Measurements from ENCODE around the gene PBOV1. TPM values are rescaled to one million over a fixed set of nuclear protein-coding genes. Genes with fewer than 3 reads are reported as not detected.

PBOV1 gene
- polyA plus RNA-seq (ENCODE audit: insufficient read length in 3 of 3) = under 1 TPM in 1 of 3 donors, not detected in 2; 0.10 TPM

- no peak for DNase-seq (ENCODE audit: low read depth in 3 of 3, low spot score in 2 of 3)
Measured at GRCh38 chr6:138218449-138218848, at the start of gene PBOV1. PBOV1 (minus strand) TSS chr6:138218491; CDS start chr6:138218395, 96 bp downstream.

- DNase-seq (ENCODE audit: low read depth in 3 of 3, low spot score in 2 of 3) = no peak
Measured at GRCh38 chr6:138266095-138266494, 47.8 kb upstream of the PBOV1 start.

GRCh38 chr6:138264372-138264880 lies 46.1 kb upstream of the PBOV1 start:
- no peak for DNase-seq (ENCODE audit: low read depth in 3 of 3, low spot score in 2 of 3)

DNA sequence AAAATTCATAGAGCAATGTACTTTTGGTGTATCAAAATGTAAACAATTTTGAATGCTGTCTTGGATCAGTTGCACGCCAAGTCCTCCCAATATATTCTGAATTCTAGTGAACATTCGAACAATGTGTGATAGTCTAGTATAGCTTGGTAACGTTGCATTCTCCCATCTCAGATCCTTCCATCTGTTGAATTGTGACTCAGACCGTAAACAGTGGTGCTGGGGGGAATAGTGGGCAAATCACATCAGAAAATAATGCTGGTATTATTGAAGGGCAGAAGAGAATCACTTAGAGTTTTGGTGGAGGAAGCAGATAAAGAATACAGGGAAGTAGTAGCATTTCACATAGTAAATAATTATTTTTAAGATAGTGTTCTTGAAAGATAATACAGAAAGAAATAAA lies 45.7 kb upstream of the PBOV1 start:
- DNase-seq (ENCODE audit: low read depth in 3 of 3, low spot score in 2 of 3) = no peak

DNA sequence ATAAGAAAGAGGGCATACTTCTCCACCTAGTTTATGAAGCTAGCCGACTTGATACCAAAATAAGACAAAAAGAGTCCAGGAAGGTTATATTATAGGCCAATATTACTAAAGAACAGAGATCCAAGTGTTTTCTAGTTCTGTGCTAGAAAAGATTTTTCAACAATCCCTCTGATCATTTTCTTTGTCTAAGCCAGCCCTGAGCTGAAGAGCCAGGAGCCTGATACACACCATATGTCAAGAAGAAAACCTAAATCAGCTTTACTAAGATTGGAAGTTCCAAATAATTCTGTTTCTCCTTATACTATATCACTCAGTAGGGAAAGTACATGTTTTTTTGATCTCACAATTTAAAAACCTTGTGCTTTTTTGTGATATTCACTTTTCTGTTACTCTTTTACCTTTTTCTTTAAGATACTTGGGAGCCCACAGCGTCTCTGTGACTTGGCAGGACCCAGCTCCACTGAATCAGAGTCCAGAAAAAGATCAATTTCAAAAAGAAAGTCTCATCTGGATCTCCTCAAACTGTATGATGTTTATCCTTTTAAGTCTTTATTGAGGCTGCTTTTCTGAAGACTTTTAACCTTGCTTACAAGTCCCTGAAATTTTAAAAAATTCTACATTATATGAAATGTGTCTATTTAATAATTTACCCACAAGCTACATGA lies 43.0 kb upstream of the PBOV1 start:
- DNase-seq (ENCODE audit: low read depth in 3 of 3, low spot score in 2 of 3) = no peak

GRCh38 chr6:138258991-138259390 lies 40.7 kb upstream of the PBOV1 start:
- DNase-seq (ENCODE audit: low read depth in 3 of 3, low spot score in 2 of 3) = no peak

DNA sequence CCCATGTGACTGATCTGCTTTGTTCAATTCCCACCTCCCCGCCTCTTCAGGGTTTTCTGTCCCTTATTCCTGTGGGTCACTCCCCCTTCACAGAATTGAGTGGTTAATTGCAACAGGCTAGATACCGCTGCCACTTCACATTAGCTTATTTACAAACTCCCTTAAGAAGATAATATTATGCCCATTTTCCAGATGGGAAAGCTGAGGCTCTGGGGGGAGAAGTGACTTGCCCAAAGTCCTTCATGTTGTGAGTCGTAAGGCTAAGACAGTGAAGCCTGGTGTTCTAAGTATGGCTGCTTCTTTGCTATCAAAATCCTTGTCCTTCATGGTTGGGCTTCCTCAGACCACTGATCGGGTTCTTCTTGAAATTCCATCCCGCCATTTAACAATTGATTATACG lies 39.9 kb upstream of the PBOV1 start:
- no peak for DNase-seq (ENCODE audit: low read depth in 3 of 3, low spot score in 2 of 3)

DNA sequence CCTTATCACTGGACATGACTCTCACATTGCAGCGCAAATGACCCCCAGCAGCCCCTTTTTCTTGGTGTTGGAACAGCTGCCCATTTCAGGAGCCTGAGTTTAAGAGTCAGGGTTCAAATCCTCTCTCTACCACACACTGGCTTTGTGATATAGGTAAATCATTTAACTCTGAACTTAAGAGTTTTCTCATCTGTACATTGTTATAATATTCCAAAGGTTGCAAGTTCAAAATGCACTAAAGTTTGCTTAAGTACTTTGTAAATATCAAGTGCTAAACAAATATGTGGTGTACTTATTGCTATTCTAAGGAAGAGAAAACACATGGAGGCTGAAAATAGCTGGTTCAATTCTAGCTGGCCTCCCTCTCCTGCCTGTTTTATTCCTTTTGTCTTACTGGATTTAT lies 39.3 kb upstream of the PBOV1 start:
- DNase-seq (ENCODE audit: low read depth in 3 of 3, low spot score in 2 of 3) = no peak

DNA sequence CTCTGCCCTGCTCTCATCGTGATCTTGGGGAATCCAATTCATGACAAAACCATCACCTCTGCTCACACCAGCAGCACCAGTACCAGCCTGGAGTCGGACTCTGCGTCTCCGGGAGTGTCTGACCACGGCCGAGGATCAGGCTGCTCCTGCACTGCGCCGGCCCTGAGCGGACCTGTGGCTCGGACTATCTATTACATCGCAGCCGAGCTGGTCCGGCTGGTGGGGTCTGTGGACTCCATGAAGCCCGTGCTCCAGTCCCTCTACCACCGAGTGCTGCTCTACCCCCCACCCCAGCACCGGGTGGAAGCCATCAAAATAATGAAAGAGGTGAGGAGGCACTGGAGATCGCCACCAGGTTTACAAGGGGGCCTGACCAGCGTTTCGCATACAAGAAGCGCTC lies 37.2 kb upstream of the PBOV1 start:
- DNase-seq (ENCODE audit: low read depth in 3 of 3, low spot score in 2 of 3) = no peak

DNA sequence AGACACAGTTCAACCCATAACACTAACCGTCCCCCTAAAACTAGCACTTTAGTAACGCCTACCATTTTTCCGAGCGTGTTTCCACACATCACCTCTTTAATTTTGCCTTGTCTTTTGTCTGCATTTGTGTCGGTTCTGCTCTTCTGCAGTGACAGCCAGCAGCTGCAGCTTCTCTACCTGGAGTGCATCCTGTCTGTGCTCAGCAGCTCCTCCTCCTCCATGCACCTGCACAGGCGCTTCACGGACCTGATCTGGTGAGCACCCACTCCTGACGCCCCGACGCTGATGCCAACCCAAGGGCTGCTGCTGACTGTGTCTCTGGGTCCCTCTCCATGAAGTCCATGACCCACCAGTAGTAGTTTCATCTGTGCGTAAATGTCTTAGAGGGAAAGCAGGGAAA lies 35.4 kb upstream of the PBOV1 start:
- DNase-seq (ENCODE audit: low read depth in 3 of 3, low spot score in 2 of 3) = no peak

DNA sequence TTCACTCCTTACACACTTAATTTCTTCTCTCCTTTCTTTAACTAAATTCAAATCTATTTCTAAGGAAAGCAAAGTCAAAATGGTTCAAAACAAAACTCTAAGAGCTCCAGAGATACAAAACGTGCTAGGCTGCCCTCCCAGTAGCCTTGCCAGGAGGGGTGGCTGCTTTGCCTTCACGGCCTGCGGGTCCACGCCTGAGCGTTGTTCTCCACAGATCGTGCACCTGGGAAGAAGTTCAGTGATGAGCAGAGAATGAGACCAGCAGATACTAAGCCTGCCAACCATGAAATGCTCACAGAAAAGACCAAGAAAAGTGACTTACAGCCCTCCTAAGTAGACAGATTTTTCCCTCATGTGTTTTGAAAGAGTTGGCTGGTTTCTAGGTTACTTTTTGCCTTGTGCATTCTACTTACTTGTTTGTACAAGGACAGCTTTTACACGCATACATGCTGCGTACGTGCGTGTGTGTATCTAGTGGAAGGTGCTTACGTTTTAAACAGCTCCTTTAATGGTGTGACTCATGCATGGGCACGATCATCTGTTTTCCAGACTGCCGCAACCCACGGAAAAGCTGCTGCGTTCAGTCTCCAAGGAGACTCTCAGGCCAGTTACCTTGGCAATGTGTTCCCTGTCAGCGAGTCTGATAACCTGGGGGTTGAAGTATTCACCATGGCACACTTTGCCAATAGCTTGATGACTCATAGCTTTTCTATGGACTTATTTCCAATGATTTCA lies 32.4 kb upstream of the PBOV1 start:
- no peak for DNase-seq (ENCODE audit: low read depth in 3 of 3, low spot score in 2 of 3)

GRCh38 chr6:138250053-138250452 lies 31.8 kb upstream of the PBOV1 start:
- DNase-seq (ENCODE audit: low read depth in 3 of 3, low spot score in 2 of 3) = no peak

GRCh38 chr6:138248878-138249277 lies 30.6 kb upstream of the PBOV1 start:
- DNase-seq (ENCODE audit: low read depth in 3 of 3, low spot score in 2 of 3) = no peak

- no peak for DNase-seq (ENCODE audit: low read depth in 3 of 3, low spot score in 2 of 3)
Measured at GRCh38 chr6:138248011-138248410, 29.7 kb upstream of the PBOV1 start.

DNA sequence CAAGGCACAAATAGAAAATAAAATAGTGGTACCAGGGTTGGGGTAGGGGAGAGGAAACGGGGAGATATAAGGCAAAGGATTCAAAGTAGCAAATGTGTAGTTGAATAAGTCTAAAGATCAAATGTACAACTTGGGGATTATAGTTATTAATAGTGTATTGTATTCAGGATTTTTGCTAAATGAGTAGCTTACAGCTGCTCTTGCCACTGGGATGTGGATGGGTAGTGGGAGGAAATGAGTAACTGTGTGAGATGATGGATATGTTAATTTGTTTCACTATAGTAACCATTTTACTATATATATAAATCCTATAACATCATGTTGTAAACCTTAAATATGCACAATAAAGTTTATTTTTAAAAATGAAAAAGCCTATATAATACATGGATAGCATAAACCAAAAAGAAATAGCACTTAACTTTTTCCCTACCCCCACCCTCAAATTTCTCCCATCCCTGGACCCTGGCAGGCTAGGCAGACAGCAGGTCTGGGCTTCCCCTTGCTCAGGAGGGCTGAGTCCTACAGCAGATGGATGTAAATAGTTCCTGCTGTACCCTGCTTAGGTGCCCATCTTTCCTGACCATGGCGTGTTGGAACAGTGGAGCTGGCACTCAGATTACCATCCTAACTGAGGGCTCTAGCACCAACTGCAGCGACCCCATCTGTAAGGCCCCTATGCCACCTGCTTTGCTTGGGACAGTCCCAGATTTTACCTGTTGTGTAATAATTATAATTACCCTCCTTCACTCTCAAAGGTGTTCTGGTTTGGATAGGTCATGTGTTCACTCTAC lies 28.6 kb upstream of the PBOV1 start:
- DNase-seq (ENCODE audit: low read depth in 3 of 3, low spot score in 2 of 3) = no peak

GRCh38 chr6:138245751-138246150 lies 27.5 kb upstream of the PBOV1 start:
- no peak for DNase-seq (ENCODE audit: low read depth in 3 of 3, low spot score in 2 of 3)

- no peak for DNase-seq (ENCODE audit: low read depth in 3 of 3, low spot score in 2 of 3)
Measured at GRCh38 chr6:138242987-138243592, 24.8 kb upstream of the PBOV1 start.

- DNase-seq (ENCODE audit: low read depth in 3 of 3, low spot score in 2 of 3) = no peak
Measured at GRCh38 chr6:138241934-138242333, 23.6 kb upstream of the PBOV1 start.

DNA sequence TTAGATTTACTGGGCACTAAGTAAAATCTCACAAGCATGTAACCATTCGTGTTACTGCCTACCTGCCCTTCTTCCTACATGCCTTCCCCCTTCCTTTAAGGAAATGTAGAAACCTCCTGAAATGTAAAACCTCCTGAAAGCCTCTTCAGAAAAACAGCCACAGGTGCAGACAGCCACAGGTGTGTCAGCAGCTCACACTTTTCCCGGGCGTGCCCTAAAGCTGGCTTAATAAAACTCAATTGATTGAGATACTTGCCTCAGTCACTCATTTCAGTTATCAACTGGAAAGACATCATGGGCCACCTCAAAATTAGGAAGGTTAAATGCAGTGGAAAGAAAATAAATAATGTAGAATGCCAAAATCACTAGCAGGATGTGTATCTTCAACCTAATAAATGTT lies 23.1 kb upstream of the PBOV1 start:
- no peak for DNase-seq (ENCODE audit: low read depth in 3 of 3, low spot score in 2 of 3)

DNA sequence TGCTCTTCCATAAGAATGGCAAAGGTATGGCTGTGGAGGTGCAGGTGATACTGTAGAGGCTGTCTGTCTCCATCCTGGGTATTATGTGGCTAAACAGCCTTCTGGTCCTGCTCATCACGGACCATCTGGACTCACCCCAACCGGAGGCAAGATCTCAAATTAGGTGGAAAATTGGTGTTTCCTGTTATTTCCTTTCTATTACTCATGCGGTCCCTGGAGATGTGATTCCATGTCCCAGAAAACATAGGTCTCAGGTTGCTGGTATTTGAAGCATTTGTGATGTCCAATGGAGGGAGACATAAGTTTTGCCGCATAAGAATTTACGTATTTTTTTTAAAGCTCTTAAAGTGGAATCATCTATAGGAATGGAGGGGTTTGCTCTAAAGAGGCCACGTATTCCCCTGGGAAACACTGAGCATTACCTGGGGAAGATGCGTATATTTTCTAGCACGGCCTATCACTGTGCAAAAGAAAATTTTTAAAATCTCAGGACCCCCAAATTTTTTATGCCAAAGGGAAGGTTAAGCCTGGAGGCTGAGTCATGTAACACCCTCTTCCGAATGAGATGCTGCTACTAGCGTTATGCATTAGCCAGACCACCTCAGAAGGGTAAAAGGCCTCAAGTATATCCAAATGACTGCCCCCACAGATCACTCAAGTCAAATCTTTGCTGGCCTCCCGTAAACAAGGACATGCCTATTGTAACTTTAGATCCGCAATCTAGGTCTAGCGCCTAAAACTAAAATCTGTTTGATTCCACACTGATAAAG lies 22.4 kb upstream of the PBOV1 start:
- DNase-seq (ENCODE audit: low read depth in 3 of 3, low spot score in 2 of 3) = no peak

Measured in right renal cortex interstitium (tissue), 3 donors.